ENCODE measurements around the gene KCNIP4.
"Not testable (repeated sequence)": the region's sequence is repeated elsewhere in the genome, so short reads cannot be mapped to it uniquely, and the experiment has no call there.

The KCNIP4 gene

DNA sequence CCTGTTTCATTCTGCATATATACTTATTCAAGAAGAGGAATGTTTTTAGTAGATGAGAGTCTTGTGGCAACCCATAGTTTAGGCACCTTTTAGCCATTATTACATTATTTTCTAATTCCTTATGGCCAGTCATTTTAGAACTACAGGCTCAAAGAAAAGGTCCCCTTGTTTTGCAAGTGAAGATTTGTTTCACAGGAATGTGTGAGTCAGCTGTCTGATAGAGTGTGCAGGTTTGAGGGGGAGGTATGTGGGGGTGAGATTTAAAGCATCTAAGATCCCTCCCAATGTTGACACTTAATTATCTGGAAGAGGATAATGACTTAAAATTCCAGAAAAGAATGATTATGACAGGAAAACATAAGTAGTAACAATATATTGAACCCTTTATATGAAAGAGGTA lies 495.6 kb downstream of the KCNIP4 start:
- no peak for DNase-seq

DNA sequence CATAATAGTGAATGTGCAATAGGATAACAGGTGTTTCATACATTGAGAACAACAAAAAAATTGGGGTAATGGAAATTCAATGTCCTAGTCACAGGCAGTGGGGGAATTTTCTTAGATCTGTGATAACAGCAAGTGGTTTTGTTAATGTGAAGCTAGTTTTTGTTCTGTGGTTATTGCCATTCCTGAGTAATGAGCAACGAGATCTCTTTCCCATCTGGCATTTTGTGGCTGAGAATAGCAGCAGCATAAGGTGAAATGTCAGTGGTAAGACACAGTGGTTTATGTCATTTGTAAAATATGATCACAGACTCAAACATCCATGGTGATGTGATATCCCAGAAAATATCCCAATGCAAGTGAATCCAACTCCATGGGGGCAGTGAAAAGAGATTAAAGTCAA lies 497.5 kb downstream of the KCNIP4 start:
- no peak for DNase-seq

DNA sequence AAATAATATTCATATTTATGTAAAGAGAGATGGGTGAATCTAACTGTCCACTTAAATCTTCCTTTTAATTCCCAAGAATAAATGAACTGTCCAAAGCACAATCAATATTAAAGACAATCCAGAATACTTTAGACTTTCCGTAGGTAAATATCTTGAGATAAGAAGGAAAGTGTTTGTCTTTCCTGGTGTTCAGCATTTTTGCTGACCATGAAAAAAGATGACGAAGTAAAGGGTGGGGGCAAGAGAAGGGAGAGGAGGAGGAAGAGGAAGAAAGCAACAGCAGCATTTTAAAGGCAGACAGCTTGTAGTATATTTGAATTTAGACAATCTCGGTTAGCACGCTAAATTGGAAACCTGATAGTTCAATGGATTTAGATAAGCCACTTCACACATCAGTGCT lies 498.2 kb downstream of the KCNIP4 start:
- no peak for DNase-seq

DNA sequence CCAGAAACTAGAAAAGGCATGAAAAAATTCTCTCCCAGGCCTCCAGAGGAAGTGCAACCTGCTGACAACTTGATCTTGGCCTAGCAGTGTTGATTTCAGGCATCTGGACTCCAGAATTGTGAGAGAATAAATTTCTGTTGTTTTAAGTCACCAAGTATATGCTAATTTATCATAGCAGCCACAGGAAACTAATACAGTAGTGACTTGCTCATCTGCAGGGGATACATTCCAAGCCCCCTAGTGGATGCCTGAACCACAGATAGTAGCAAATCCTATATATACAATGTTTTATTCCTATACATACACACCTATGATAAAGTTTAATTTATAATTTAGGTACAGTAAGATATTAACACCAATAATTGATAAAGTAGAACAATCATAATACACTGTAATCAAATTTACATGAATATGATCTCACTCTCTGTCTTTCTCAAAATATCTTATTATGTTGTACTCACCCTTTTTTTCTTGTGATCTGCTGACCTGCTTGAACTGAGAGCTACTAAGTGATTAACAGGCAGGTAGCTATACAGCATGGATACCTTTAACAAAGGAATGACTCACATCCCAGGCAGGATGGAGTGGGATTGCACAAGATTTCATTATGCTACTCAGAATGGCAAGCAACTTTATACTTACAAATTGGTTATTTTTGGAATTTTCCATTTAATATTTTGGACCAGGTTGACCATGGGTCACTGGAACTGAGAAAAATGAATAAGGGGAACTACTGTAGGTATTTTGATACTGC lies 501.1 kb downstream of the KCNIP4 start:
- DNase-seq: no peak

DNA sequence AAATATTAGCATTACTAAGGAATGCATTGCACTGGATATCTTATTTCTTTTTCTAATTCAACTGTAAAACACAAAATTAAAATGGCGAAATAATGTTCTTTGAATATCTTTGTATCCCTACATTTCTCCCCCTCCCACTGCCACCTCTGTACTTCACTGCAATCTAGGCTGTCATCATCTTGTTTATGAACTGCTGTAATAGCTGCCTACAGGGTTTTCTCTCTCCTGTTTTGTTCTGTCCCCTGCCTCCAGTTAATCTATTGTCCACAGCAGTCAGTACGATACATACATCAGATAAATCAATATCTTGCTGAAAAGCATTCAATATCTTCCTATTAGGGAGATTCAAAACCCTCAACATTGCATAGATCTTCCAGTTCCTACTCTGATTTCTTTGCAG lies 528.4 kb downstream of the KCNIP4 start:
- no peak for DNase-seq

DNA sequence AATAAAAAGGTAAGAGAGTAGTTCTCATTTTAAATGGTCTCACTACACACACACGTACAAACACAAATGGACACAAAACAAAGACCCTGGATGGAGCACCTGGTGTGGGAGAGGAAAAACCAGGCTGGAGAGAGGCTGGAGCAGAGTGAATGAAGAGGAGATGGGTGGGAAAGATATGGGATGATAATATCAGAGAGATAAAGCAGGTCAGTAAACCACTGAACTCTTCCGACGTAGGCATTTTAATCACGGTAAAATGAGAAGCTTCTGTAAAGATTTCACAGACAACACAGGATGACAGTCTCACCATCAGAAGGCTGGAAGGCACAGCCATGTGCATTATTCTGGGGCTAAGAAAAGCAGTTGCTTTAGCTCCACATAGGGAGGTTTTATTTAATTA lies 532.8 kb downstream of the KCNIP4 start:
- DNase-seq: no peak

DNA sequence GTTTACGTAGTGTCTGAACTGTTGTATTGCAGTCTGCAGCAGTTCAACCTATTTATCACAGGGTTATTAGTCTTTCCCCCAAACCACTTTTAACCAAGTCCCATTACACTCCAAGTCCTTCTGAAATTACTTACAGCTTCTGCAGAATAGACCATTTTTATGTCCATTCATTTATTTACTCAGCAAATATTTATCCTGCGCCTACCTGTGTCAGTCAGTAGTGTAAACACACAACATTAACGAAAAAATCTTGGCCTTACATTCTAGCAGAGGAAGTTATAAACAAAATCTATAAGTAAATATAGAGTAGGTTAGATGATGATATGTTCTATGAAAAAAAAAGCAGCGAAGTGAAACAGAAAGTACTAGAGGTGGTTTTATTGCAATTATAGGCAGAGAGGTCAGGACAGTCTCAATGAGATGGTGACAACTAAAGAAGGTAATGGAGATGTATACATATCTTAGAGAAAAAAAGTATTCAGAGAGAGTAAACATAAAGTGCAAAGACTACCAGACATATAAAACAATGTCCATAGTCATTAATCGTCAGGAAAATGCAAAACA lies 534.7 kb downstream of the KCNIP4 start:
- no peak for DNase-seq

DNA sequence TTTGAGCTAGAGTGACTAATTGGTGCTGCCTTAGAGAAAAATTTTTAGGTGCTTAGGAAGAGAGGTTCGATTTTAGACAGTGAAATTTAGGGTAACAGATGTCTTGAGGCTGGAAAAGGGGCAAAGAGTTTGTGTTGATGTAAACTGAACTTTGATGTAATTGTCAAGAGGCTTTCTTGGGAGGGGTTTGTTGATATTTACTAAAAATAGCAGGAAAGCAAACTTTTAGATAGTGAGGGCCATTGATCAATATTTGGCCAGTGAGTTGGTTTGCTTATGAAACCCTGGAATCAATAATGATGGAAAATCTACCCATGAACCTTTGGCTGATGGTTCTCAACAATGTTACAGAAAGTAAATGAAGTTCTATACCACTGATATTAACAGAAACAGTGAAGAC lies 537.5 kb downstream of the KCNIP4 start:
- DNase-seq: no peak

DNA sequence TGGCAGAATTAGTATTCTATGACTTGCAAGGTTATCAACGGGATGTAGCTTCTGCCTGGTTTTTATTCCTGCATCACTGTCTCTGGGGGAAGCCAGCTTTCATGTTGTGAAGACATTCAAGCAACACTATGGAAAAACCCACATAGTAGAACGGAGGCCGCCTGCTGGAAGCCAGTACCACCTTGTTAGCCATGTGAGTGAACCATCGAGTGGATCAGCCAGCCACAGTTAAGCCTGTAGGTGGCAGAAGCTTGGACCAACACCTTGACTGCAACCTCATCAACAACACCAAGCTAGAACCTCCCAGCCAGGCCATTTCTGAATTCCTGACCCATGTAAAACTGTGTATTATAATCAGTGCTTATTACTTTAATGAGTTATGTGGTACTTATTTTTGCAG lies 538.2 kb downstream of the KCNIP4 start:
- DNase-seq: no peak

DNA sequence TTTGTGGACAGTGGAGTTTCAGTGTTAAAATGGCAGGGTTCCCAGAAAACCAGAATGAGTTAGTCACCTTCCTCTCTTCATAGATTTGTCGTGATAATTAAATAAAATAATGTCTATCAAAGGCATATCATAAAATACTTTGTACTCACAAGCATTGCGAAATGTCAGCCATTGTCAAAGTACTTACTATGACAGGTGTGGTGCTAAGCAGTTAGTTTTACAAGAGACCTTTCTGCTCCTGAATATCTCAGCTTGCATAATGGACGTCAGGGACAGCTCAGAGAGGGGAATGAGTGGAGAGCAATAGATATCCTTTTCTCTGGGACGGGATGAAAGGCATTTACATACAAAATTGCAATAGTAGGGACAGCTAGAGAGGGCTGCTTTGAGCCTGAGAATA lies 560.9 kb downstream of the KCNIP4 start:
- DNase-seq: no peak

DNA sequence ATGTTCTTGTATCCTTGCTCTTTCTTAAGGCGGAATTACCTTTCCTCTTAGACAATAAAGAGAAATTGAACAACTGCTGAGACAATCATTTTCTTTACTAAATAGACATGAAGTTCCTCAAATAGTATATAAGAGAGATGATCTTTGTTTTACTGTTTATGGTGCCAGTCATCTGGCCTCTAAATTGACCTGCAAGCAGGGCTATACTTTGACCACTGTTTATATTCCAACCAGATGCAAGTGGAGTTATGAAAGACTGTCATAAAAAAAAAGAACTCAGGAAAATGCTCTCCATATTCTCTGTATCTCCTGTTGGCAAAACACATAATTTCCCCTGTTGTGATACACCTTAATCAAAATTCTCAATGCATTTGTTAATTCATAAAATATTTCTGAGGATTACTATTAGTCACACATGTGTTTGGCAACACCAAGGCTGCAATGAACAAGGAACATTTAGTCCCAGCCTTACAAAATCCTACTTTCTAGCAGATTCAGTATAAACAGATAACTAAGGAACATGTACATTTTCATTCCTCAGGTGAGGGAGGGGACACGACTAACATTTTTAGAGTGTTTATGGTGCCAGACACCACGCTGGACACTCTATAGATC lies 562.3 kb downstream of the KCNIP4 start:
- DNase-seq: no peak

DNA sequence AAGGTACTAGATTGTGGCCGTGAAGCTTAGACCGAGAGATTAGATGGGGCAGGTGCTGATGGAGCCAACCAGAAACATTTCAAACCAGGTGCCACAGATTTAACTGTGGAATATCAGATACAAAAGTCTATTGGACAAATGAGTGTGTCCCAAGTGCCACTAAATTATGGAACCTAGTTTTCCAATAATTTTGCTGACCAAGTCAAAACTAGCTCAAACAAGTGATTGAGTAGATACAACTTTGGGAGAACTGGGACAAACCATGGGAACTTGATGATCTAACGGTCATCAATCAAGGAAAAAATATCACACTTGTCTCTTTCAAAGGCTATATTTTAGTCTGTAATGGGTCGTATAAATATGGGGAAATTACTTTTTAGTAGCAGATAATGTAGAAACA lies 562.9 kb downstream of the KCNIP4 start:
- DNase-seq: no peak

DNA sequence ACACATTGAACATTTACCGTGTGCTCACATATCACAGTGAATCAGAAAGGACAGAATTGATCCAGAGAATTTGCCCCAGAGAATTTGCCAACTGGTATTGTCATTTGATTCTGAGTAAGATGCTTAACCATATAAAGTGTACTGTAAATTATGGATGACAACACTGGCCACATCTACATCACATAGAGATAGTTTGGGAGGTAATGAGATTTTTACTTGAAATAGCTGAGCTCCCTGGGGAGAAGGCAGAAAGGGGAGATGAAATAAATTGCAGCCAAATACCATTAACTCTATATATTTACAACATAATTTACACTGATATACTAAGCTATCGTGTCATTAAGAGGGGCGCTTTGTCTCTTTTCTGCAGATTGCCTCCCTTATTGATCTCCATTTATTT lies 564.0 kb downstream of the KCNIP4 start:
- no peak for DNase-seq

DNA sequence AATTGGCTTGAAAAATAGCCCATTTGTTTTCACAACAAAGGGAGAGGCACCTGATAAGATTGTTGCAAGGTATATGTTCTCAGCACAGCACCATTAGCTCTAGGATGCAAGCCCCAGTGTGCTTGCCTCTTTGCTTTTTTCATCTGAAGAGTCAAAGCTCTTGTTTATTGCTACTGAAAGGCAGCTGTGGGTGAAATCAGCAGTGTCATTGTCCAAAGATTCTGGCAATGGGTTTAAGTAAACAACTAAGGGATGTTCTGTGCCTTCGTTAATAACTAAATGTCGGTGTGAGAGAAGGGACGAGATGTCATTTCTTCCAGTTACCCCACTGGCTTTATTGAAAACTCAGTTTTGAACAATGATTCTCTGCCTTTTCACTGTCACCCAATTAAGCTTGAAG lies 567.7 kb downstream of the KCNIP4 start:
- DNase-seq: no peak

DNA sequence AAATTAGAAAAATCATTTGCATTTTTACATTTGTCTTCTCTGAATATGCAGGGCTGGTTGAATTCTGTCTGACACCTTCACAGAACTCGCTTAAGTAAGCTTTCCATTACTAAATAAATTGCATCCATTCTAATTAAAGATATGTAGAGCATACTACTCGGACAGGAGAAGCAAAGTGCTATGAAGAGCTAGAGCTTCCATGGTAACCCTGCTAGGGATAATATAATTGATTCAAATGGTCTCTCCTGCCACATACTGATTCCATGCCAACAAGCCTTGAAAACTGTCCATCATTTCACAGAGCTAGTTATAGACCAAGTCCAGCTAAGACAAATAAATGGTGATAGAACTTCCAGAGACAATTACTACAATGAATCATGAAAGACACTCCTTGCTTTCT lies 571.5 kb downstream of the KCNIP4 start:
- no peak for DNase-seq

DNA sequence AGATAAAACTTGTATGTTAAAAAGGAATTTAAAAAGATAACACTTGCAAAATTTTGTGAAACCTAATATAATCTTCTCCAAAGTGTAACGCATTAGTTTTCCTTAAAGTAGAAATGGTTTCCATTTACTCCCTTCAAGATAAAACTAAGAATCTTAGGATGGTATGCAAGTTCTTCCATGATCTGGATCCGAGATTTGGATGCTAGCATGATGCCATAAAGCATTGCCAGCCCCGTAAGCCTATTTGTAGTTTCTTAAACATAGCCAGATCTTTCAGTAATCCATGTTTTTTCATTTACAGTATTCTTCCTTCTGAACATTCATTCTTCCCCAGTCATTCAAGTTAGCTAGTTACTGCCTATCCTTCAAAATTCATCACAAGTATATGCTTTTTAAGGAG lies 572.4 kb downstream of the KCNIP4 start:
- DNase-seq: no peak

DNA sequence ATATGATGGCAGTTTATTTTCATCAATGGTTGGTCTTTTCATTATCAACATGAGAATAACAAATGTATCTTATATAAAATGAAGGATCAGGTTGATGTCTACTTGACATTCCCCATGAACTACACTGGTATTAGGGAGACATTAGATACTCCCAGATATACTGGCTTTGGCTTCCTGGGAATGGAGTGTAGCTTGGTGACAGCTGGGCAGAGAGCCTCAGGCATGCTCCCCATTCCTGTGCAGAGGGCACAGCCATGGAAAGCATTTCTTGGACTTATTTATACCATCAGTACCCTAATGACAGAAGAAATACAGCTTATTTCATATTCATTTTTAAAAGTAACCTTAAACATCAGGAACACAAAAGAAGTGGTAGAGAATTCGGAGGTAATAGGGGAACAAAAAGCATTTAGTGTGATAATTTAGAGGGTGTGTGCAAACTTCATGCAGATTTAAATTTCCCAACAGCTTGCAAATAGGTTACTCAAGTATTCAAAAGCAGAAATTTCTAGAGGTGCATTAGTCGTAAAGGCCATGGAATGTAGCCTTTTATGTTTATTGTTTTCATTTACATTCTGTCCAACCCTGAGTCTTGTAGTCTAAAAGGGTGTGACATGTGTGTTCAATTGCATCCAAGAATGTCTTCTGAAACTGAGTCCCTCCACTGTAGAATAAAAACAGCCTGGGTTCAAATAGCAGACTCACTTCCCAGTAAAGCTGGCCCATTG lies 573.8 kb downstream of the KCNIP4 start:
- DNase-seq: no peak

DNA sequence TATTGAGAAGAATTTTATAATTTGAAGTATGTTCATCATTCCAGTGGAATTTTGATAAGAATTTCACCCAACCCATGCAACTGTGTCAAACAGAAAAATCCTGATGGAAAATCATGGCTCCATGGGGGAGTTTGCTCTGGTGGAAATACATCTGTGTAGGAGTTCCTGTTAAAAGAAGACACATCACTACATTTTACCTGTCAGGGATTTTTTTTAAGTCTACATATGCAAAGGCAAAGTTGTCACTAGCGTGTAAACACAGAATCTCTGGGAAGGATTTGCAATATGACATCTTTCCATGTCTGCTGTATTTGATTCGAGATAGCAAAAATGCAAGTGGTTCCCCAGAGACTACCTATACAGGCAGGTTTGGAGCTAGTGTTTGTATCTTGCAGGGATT lies 581.0 kb downstream of the KCNIP4 start:
- DNase-seq: no peak

DNA sequence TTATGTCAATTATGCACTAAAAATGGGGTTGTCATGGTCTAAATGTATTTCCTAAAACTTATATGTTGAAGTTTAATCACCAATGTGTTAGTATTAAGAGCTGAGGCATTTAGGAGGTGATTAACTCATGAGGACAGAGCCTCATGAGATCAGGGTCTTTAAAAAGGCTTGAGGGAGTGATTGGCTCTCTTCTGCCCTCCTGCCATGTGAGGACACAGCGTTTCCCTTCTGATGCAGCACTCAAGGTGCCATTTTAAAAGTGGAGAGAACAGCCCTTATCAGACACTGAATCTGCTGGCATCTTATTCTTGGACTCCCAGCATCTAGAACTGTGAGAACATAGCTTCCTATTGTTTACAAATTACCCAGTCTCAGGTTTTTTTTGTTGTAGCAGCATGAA lies 581.7 kb downstream of the KCNIP4 start:
- no peak for DNase-seq

DNA sequence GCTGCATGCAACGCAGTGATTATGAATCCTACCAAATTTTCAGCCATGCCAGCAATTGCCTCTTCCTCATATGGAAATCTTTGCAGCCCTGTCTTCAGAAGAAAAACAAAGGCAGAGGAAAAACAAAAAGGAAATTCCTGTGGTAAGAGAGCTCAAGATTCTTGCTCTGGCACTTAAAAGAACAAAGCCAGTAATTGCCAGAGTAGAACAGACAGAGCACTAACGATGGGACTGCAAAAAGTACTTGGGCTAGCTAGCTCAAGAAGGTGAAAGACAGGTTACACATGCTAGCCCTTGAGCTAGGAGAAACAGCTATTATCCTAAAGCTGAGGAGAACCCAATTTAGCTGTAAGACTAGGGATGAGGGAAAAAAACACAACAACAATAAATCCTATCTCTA lies 582.3 kb downstream of the KCNIP4 start:
- DNase-seq: no peak

DNA sequence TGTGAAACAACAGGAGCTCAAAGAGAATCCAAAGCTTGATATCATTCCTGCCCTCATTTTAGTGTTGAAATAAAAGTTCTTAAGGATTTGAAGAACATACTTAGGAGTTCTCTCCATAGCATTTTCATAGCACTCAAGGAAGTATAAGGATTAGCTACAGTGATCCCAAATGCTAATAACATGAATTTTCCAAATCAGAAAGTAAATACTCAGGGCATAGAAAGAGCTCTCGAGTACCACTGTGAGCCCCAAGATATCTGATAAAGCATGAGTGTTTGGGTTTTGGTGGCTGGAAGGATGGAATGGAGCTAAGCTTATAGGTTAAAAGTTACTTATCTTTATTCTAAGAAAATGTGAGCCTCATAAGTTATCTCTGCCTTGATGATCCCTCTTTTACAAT lies 584.9 kb downstream of the KCNIP4 start:
- DNase-seq: no peak

DNA sequence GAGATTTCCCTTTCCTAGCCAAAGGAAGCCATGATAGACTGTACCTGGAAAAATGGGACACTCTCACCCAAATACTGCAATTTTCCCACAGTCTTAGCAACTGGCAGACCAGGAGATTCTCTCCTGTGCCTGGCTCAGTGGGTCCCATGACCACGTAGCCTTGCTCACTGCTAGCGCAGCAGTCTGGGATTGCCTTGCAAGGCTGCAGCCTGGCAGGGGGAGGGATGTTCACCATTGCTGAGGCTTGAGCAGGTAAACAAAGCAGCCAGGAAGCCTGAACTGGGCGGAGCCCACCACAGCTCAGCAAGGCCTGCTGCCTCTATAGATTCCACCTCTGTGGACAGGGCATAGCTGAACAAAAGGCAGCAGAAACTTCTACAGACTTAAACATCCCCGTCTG lies 596.2 kb downstream of the KCNIP4 start:
- DNase-seq: not testable (repeated sequence)

DNA sequence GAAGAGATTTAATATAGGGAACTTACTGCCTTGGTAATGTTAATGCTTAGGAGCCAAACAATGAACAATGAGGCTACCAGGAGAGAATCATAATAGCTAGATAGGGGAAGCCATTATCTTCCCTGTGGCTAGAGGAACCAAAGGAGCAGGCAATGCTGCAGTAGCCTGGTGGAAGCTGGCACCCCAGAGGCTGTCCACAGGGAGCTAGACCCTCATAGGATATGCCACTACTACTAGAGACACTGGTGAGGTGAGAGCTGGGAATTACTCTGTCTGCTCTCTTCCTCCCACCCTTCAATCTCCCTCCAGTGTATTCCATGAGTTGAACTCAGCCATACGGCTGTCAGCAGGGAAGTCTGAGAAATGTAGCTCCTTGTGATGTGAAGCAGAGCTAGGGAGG lies 601.4 kb downstream of the KCNIP4 start:
- DNase-seq: no peak

All from T-helper 9 cell (primary cell).